Pancreas (tissue), 10 donors: ENCODE results near the gene GNG11. TPM values are rescaled to one million over a fixed set of nuclear protein-coding genes. Genes with fewer than 3 reads are reported as not detected.
A peak's percentile ranks its signal among the peaks of the same experiment; 100 is the strongest.

ENCODE experiments used
- ATAC-seq, 4 donors: fragments of 200-7000 bp; cut with Tn5 transposase; one replicate each; pipeline versions ENCODE4 v1.8.0 to v1.9.1; 2020; ENCODE audit warnings: mild to moderate bottlenecking in 4 of 4, moderate library complexity in 4 of 4
- DNase-seq, 6 donors: peaks; one replicate each; pipeline ENCODE4 v3.0.0-alpha.2; 2020
- FAIRE-seq: peaks from 2 replicates; lab custom pipeline; 2012; peaks lifted over from hg19 to GRCh38; lab: Jason Lieb, UNC
- H3K27ac ChIP-seq, 4 donors: fragments of 200-600 bp; sonication (generic); 1 replicate in 3 of 4; 2 replicates in 1 of 4; pipeline versions ENCODE4 v1.5.0 to v1.8.0; 2020
- H3K27me3 ChIP-seq, 4 donors: fragments of 200-600 bp; one replicate each; pipeline ENCODE4 v1.8.0; 2021
- H3K36me3 ChIP-seq, 3 donors: fragments of 200-600 bp; sonication (generic) in 1 of 3; one replicate each; pipeline versions ENCODE4 v1.5.0 to v1.8.0; 2020 to 2021
- H3K4me1 ChIP-seq, 3 donors: fragments of 200-600 bp; one replicate each; pipeline ENCODE4 v1.8.0; 2021
- H3K4me3 ChIP-seq, 4 donors: fragments of 200-600 bp; sonication (generic) in 2 of 4; one replicate each; pipeline versions ENCODE4 v1.5.0 to v1.8.0; 2020 to 2021
- H3K9me3 ChIP-seq, 4 donors: fragments of 200-600 bp; one replicate each; pipeline ENCODE4 v1.8.0; 2021
- WGBS, 2 donors: extraction: QIAGEN DNeasy Blood & Tissue Kit; methylation state at CpG; one replicate each; pipeline ENCODE4 v1.1.7; 2013; 5-methylcytosine and 5-hydroxymethylcytosine counted together
- intact Hi-C, 3 donors: fragments of 100-400 bp; cut with DNase I; formaldehyde crosslinking; loops; one replicate each; pipeline versions ENCODE4 v1.11.1 to v1.14.2; 2022
- polyA plus RNA-seq, 2 donors: library from polyadenylated mRNA; stranded (reverse); fragments of 200-250 nt; gene quantifications; one replicate each; pipeline ENCODE4 v1.2.3, GENCODE V29; 2013
- total RNA-seq, 6 donors: library from RNA; stranded (reverse); fragmentation: NEBNext Ultra II Directional in 4 of 6; extraction: Animal tissue kit (Norgen Biotek cat#: 25700) in 4 of 6; gene quantifications; one replicate each; pipeline versions ENCODE4 v1.2.1 to v1.2.4, GENCODE V29; 2021 to 2023
- TF ChIP-seq, protein P1 (sequence below), 4 donors: fragments of 200-600 bp; sonication (generic) in 3 of 4; IDR thresholded peaks; one replicate each; pipeline versions ENCODE4 v1.5.0 to v1.8.0; 2021; ENCODE audit warnings: antibody characterized with exemption in 4 of 4
- donor health status: healthy with polysubstance abuse.
- donor health status: DM: no; HTN: no; CAD: no; lungs with moderate emphysema.
- donor health status: DM: no; HTN: no; CAD: no.
- donor health status: control.
- donor health status: control.
- donor health status: Bipolar disorder and iron deficiency.
- donor health status: DM: yes; HTN: yes; CAD: no.
- donor health status: DM: no; HTN: no; CAD: no.
- donor health status: DM: no; HTN: no; CAD: no.
- donor health status: DM: yes; HTN: yes; CAD: no.

GNG11 gene
- total and polyA plus RNA-seq, 8 donors: 1.6 to 12.1 (median 4.0) TPM

DNA sequence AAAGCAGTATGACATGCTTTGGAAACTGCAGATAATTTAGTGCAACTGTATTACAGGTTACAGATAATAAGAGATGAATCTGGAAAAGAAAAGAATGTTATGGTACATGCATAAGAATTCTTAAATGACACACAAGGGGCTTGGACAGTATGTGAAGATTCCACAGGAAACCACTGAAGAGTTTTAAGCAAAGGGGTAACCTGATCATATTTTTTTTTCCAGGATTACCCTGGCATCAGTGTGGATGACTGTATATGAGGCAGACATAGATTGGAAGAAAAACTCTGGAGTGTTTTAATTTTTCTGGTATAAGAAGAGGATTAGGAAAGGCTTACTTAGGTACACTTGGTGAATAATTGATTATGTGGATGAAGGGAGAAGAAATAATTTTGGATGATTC, 39.1 kb upstream of the GNG11 start:
- Histone ChIP-seq H3K27ac (no peak overlapping the region), H3K27me3 (peaks cover 0 to 3% (median 0%) of the 10 kb centered on the region in 4 donors), H3K9me3 (no peaks in the 10 kb centered on the region), H3K4me1 (no peaks in the 10 kb centered on the region), H3K36me3 (no peaks in the 10 kb centered on the region), H3K4me3 (no peak overlapping the region)
- TF ChIP-seq, protein P1, sequence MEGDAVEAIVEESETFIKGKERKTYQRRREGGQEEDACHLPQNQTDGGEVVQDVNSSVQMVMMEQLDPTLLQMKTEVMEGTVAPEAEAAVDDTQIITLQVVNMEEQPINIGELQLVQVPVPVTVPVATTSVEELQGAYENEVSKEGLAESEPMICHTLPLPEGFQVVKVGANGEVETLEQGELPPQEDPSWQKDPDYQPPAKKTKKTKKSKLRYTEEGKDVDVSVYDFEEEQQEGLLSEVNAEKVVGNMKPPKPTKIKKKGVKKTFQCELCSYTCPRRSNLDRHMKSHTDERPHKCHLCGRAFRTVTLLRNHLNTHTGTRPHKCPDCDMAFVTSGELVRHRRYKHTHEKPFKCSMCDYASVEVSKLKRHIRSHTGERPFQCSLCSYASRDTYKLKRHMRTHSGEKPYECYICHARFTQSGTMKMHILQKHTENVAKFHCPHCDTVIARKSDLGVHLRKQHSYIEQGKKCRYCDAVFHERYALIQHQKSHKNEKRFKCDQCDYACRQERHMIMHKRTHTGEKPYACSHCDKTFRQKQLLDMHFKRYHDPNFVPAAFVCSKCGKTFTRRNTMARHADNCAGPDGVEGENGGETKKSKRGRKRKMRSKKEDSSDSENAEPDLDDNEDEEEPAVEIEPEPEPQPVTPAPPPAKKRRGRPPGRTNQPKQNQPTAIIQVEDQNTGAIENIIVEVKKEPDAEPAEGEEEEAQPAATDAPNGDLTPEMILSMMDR (IDR thresholded peaks at IDR 0.05): no peak
- ATAC-seq: no peak
- FAIRE-seq: no peak
- intact Hi-C loops: no loop called here
- DNase-seq: no peak

DNA sequence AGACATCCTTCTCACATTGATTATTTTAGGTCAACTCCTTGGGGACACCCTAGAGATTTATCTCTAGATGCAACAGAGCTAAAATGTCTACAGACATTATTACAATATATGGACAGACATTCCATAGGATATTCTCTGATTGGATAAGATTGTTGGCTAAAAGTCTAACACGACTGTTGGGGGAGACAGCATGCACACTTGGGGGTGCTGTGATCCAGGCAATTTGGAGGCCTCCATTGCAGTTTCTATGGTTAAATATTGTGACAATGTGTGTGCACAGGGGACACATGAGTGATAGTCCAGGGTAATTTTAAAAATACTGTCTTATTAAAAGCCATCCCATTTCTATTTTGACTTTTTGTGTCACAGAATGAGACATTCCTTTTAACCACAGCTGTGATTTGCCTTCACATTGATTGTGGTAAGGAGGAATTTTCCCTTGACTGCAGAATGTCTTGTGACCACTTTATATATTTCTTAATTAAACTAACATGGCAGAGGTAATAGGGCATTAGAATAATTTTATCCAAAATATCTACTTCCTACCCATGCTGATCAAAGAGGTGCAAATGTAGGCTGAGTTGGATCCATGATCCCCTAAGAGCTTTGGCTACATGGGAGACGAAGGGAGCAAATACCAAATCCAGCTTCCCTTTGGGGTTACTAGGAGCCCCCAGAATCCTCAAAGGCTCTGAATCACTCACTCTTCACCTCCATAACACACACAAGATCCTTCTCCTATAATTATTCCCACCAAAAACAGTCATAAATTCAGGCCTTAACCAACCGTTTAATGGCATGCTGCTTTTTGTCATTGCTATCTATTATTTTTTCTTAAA, 38.2 kb upstream of the GNG11 start:
- FAIRE-seq: no peak
- peaks cover 0 to 3% (median 0%) of the 10 kb centered on the region in 4 donors for H3K27me3 ChIP-seq
- H3K27ac ChIP-seq: no peak overlapping the region
- H3K4me3 ChIP-seq: no peak overlapping the region
- no peak for DNase-seq
- H3K9me3 ChIP-seq: no peaks in the 10 kb centered on the region
- no peaks in the 10 kb centered on the region for H3K36me3 ChIP-seq
- WGBS, 2 donors: 79 to 85% methylated on average over 3 of the region's 3 CpGs
- intact Hi-C loops: no loop called here
- ATAC-seq: no peak
- no peaks in the 10 kb centered on the region for H3K4me1 ChIP-seq
- TF ChIP-seq, protein P1 (IDR thresholded peaks at IDR 0.05): no peak

DNA sequence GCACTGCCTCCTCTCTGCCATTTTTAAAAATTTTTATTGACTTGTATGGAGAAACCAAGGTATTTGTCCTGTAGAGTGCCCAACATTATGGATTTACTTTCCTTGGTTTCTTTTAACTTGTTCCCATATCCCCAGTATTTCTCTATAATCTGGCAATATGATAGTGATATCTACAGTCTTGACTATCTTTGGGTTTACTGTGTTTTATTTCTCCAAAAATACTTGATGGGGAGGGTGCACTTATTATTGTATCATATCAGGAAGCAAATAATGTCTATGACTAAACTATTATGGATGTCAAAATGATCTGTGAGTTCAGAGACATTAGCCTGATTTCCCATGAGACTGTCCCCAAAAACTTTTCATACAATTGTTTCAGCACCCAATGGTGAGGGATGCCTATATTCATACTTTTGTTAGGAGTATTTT, 37.6 kb upstream of the GNG11 start:
- no peak overlapping the region for H3K27ac ChIP-seq
- H3K36me3 ChIP-seq: no peaks in the 10 kb centered on the region
- TF ChIP-seq, protein P1 (IDR thresholded peaks at IDR 0.05): no peak
- H3K4me3 ChIP-seq: no peak overlapping the region
- FAIRE-seq (no peak), ATAC-seq (no peak), DNase-seq (no peak)
- no peaks in the 10 kb centered on the region for H3K9me3 ChIP-seq
- intact Hi-C loops: no loop called here
- no peaks in the 10 kb centered on the region for H3K4me1 ChIP-seq
- H3K27me3 ChIP-seq: no peaks in the 10 kb centered on the region

DNA sequence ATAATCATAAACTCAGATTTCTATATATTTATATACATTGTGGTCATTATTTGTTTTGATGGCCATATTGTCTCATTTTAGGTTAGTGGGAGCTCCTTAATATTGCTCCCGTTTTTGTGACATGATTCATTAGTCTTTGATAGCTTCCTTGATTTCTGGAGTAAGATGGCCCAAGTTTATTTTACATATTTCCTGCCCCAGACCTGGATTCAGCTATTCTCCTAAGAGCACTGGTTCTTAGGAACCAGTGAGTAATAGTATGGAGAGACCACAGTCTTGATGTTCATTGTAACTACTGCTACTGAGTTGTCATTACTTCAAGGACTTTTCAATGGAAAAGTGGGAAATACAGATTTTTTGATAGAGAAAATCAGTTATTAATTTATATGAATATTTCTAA, 37.0 kb upstream of the GNG11 start:
- no peak overlapping the region for H3K4me3 ChIP-seq
- FAIRE-seq (no peak), DNase-seq (no peak), ATAC-seq (no peak)
- no peaks in the 10 kb centered on the region for H3K27me3 ChIP-seq
- no peaks in the 10 kb centered on the region for H3K36me3 ChIP-seq
- H3K27ac ChIP-seq: no peak overlapping the region
- H3K4me1 ChIP-seq: no peaks in the 10 kb centered on the region
- intact Hi-C loops: no loop called here
- H3K9me3 ChIP-seq: no peaks in the 10 kb centered on the region
- TF ChIP-seq, protein P1 (IDR thresholded peaks at IDR 0.05): no peak
- 62 to 80% methylated on average over 1 of the region's 1 CpG for WGBS, 2 donors

DNA sequence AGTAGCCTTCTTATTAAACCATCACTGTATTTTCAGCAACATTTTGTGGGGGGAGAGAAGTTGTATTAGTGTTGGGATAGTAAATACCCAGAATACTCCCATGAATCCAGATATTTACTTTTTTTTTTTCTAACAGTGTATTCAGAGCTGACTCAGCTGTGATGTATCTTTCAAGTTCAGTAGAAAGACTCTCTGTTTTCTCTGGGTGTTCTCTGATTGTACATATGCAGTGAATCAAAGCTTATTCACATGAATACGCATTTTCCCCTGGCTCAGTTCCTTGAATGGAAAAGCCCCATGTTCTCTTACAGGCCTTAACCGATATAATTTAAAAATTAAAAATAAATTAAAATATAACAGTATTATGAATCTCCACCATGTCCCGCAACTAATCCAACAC, 32.3 kb upstream of the GNG11 start:
- WGBS, 2 donors: 79 to 89% methylated on average over 3 of the region's 3 CpGs
- ATAC-seq: no peak
- Histone ChIP-seq H3K27me3 (no peaks in the 10 kb centered on the region), H3K4me1 (no peaks in the 10 kb centered on the region), H3K27ac (no peak overlapping the region), H3K36me3 (no peaks in the 10 kb centered on the region), H3K4me3 (peak overlapping the region in 3 of 4 donors; percentile 36 to 54 (median 40)), H3K9me3 (no peaks in the 10 kb centered on the region)
- no peak for FAIRE-seq
- intact Hi-C loops: no loop called here
- no peak for DNase-seq
- TF ChIP-seq, protein P1 (IDR thresholded peaks at IDR 0.05): no peak
